Measurements from ENCODE around the gene SHROOM3.

GRCh38 chr4:76585272-76585671, 150.2 kb downstream of the SHROOM3 start:
- no peak for TF ChIP-seq CTCF (IDR thresholded peaks at IDR 0.05 in 8 of 11, conservative IDR thresholded peaks at IDR 0.05 in 3 of 11)
- TF ChIP-seq POLR2A (IDR thresholded peaks at IDR 0.05) = no peak
